Kidney (tissue), 14 donors: Measurements from ENCODE around the gene SPOCK1. TPM values are rescaled to one million over a fixed set of nuclear protein-coding genes. Genes with fewer than 3 reads are reported as not detected.

ENCODE experiments used
- DNase-seq, 5 donors: peaks; one replicate each; pipeline ENCODE4 v3.0.0-alpha.2; 2013 to 2020
- FAIRE-seq: peaks from 2 replicates; lab custom pipeline; 2012; peaks lifted over from hg19 to GRCh38; lab: Jason Lieb, UNC
- H3K27ac ChIP-seq, 2 donors: one replicate each; pipeline ENCODE4 v1.7.0; 2013; ENCODE audit warnings: low read depth in 2 of 2, low read length in 2 of 2, inconsistent platforms in 1 of 2
- H3K27me3 ChIP-seq: one replicate; pipeline ENCODE4 v1.7.1; 2013; ENCODE audit warnings: low read length, inconsistent platforms; ENCODE audit not compliant: control insufficient read depth, insufficient read depth
- H3K36me3 ChIP-seq, 3 donors: one replicate each; pipeline versions ENCODE4 v1.7.0 to v1.7.1; 2013; ENCODE audit warnings: low read length in 3 of 3, control low read depth in 1 of 3, inconsistent platforms in 1 of 3; ENCODE audit not compliant: insufficient read depth in 3 of 3, control insufficient read depth in 2 of 3
- H3K4me1 ChIP-seq, 3 donors: one replicate each; pipeline versions ENCODE4 v1.7.0 to v1.7.1; 2013; ENCODE audit warnings: low read length in 3 of 3, inconsistent platforms in 1 of 3, low read depth in 1 of 3; ENCODE audit not compliant: control insufficient read depth in 2 of 3, insufficient read depth in 2 of 3
- H3K4me3 ChIP-seq, 3 donors: one replicate each; pipeline versions ENCODE4 v1.7.0 to v1.8.1; 2013; ENCODE audit warnings: low read length in 3 of 3, control low read depth in 1 of 3, inconsistent platforms in 1 of 3
- H3K9ac ChIP-seq, 3 donors: one replicate each; pipeline versions ENCODE4 v1.7.0 to v1.7.1; 2013; ENCODE audit warnings: low read length in 3 of 3, control low read depth in 1 of 3, inconsistent platforms in 1 of 3
- H3K9me3 ChIP-seq, 3 donors: one replicate each; pipeline versions ENCODE4 v1.7.0 to v1.7.1; 2013; ENCODE audit warnings: low read length in 3 of 3, control low read depth in 1 of 3, inconsistent platforms in 1 of 3; ENCODE audit not compliant: control insufficient read depth in 2 of 3, insufficient read depth in 1 of 3
- intact Hi-C: fragments of 100-400 bp; cut with DNase I; formaldehyde crosslinking; loops from one replicate; pipeline ENCODE4 v1.11.1; 2022
- polyA plus RNA-seq: library from polyadenylated mRNA; stranded (reverse); fragments of 350-450 nt; fragmentation: Illumina TruSeq; extraction: RNeasy Lipid Tissue Mini Kit (QIAGEN cat#74804); gene quantifications from one replicate; pipeline ENCODE4 v1.2.3, GENCODE V29; 2014; ENCODE audit warnings: low read depth, low replicate concordance; ENCODE audit not compliant: insufficient read depth
- total RNA-seq: library from RNA; stranded (reverse); fragmentation: NEBNext Ultra II Directional; extraction: Animal tissue kit (Norgen Biotek cat#: 25700); gene quantifications from one replicate; pipeline ENCODE4 v1.2.1, GENCODE V29; 2021
- TF ChIP-seq, protein P1 (sequence below): IDR thresholded peaks from 3 replicates; pipeline ENCODE4 v1.5.1; 2012; ENCODE audit warnings: mild to moderate bottlenecking, moderate library complexity, borderline replicate concordance; ENCODE audit not compliant: insufficient read depth; ENCODE audit errors: extremely low read depth
- donor health status: control.
- donor health status: control.
- donor health status: control.
- donor health status: control.
- donor health status: control.
- donor health status: DM: yes; HTN: yes; CAD: no.
- donor health status: Normal renal cell carcinoma (clear cell type).

The SPOCK1 gene
- total and polyA plus RNA-seq, 2 donors from 2014 or later, result 15.7 to 32.8 TPM

DNA sequence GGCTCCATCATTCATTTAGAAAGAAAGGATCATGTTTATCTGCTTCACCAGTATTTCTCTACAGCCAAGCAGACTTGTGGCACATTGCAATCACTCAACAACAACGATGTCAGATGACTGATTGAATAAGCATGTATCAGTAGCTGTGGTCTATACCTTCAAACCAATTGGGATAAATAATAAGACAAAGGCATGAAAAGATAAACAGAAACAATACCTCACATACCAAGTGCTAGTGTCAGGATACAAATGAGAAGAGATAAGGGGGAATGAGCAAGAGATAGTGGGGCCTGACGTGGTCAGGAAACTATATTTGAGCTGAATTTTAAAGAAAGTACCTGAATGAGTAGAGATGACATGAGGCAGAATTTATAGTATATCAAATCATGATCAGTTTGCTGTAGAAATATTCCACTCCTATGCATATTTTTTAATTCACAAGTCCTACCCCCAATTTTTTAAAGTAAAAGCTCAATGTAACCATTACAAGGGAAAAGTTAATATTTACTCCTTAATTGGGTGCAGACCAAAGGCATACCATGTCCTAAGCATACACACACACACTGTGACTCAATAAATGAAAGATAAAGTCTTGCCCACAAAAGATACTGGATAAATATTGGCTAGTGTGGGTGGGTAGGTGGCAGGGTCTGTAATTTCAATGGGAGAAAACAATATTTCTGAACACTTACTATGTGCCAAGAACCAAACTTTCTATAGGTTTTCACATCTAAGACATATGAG lies 284.5 kb downstream of the SPOCK1 start:
- TF ChIP-seq, protein P1, sequence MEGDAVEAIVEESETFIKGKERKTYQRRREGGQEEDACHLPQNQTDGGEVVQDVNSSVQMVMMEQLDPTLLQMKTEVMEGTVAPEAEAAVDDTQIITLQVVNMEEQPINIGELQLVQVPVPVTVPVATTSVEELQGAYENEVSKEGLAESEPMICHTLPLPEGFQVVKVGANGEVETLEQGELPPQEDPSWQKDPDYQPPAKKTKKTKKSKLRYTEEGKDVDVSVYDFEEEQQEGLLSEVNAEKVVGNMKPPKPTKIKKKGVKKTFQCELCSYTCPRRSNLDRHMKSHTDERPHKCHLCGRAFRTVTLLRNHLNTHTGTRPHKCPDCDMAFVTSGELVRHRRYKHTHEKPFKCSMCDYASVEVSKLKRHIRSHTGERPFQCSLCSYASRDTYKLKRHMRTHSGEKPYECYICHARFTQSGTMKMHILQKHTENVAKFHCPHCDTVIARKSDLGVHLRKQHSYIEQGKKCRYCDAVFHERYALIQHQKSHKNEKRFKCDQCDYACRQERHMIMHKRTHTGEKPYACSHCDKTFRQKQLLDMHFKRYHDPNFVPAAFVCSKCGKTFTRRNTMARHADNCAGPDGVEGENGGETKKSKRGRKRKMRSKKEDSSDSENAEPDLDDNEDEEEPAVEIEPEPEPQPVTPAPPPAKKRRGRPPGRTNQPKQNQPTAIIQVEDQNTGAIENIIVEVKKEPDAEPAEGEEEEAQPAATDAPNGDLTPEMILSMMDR, result no peak
- Histone ChIP-seq H3K27me3 (no peaks in the 10 kb centered on the region), H3K36me3 (no peaks in the 10 kb centered on the region), H3K4me1 (no peaks in the 10 kb centered on the region), H3K27ac (no peak overlapping the region), H3K9ac (no peak overlapping the region), H3K4me3 (no peak overlapping the region), H3K9me3 (no peaks in the 10 kb centered on the region)
- intact Hi-C loops, result no loop called here
- DNase-seq, result no peak
- no peak for FAIRE-seq

DNA sequence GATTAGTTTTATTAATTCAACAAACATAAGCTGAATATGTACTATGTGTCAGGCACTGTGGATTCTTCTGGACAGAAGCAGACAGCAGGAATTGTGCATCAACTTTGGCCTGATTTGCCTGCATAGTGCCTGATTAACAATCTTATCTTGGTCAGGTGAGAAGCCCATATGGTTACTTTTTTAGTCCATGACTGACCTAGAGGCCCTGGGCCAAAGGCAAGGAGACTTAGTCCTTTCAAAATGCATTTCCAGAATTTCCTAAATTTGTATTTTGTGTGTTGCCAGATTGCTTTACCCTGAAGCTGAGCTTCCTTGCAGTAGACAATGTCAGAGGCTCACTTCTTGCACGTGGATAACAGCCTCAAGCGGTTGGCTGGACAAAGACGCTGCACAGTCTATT lies 286.7 kb downstream of the SPOCK1 start:
- Histone ChIP-seq H3K9me3 (no peaks in the 10 kb centered on the region), H3K9ac (no peak overlapping the region), H3K36me3 (no peaks in the 10 kb centered on the region), H3K4me1 (no peaks in the 10 kb centered on the region), H3K4me3 (no peak overlapping the region), H3K27me3 (no peaks in the 10 kb centered on the region), H3K27ac (no peak overlapping the region)
- DNase-seq (no peak), FAIRE-seq (no peak)
- TF ChIP-seq, protein P1, result no peak
- intact Hi-C loops, result no loop called here

DNA sequence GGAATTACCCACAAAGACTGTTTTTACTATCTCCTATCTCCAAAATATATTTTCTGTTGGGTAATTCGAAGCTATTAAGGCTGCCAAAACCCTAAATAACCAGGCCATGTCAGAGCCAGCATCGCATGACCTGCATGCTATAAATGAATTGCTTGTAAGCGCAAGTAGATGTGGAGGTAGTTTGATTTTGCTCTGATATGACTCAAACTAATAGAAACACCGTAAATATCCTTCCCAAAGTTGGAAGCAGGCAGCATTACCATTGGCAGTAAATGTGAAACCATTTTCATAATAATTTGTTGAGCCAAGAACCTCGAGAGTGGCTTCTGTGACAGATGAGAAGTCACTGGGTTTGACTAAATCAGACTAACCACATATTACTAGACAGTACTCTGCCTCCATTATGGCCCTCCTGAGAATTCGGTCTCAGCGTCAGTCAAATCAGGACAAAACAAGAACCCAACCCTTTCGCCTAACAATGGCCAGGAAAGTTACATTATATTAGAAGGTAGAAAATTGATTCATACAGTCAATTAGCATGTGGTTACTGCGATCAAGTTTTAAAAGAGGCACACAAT lies 289.8 kb downstream of the SPOCK1 start:
- H3K4me3 ChIP-seq, result no peak overlapping the region
- no peak overlapping the region for H3K9ac ChIP-seq
- DNase-seq (no peak), FAIRE-seq (no peak)
- intact Hi-C loops, result no loop called here
- H3K27ac ChIP-seq, result no peak overlapping the region
- H3K9me3 ChIP-seq, result no peaks in the 10 kb centered on the region
- H3K27me3 ChIP-seq, result no peaks in the 10 kb centered on the region
- no peaks in the 10 kb centered on the region for H3K4me1 ChIP-seq
- TF ChIP-seq, protein P1, result no peak
- H3K36me3 ChIP-seq, result no peaks in the 10 kb centered on the region
